Kidney epithelial cell (primary cell): ENCODE results near the gene TPM4. TPM values are rescaled to one million over a fixed set of nuclear protein-coding genes. Genes with fewer than 3 reads are reported as not detected.

Experiments used
- DNase-seq: peaks from one replicate; pipeline ENCODE4 v3.0.0-alpha.2; 2010; ENCODE audit warnings: low read depth
- H3K27me3 ChIP-seq: 2 replicates; pipeline ENCODE4 v1.6.0; 2011; ENCODE audit warnings: low read length; ENCODE audit not compliant: control insufficient read depth, insufficient read depth
- H3K36me3 ChIP-seq: 2 replicates; pipeline ENCODE4 v1.5.1; 2011; ENCODE audit warnings: low read length; ENCODE audit not compliant: control insufficient read depth, insufficient read depth
- H3K4me3 ChIP-seq: 2 replicates; pipeline ENCODE4 v1.5.1; 2011; ENCODE audit warnings: low read depth, mild to moderate bottlenecking, control low read depth, low read length
- CTCF ChIP-seq: IDR thresholded peaks from 2 replicates; pipeline ENCODE4 v1.5.1; 2011; ENCODE audit warnings: mild to moderate bottlenecking, moderate library complexity, low read length, control low read depth, inconsistent platforms; ENCODE audit not compliant: insufficient read depth, poor library complexity, severe bottlenecking
- total RNA-seq: library from RNA; depleted of rRNA; stranded (reverse); fragments of >200 nt; gene quantifications from 2 replicates; pipeline ENCODE4 v1.2.3, GENCODE V29; 2015

TPM4 gene
- total RNA-seq, 1 donor from 2014 or later: 873 TPM

GRCh38 chr19:16070366-16070990 is 5.8 kb upstream of the TPM4 start:
- no peak for TF ChIP-seq CTCF
- no peaks in the 10 kb centered on the region for H3K36me3 ChIP-seq
- H3K27me3 ChIP-seq: no peaks in the 10 kb centered on the region
- H3K4me3 ChIP-seq: no peak overlapping the region
- no peak for DNase-seq

GRCh38 chr19:16071072-16071691 is 5.1 kb upstream of the TPM4 start:
- Histone ChIP-seq H3K36me3 (no peaks in the 10 kb centered on the region), H3K27me3 (no peaks in the 10 kb centered on the region), H3K4me3 (no peak overlapping the region)
- no peak for DNase-seq
- TF ChIP-seq CTCF: no peak

GRCh38 chr19:16073481-16073880 is 2.8 kb upstream of the TPM4 start:
- no peak overlapping the region for H3K4me3 ChIP-seq

GRCh38 chr19:16073988-16074387 is 2.3 kb upstream of the TPM4 start:
- H3K27me3 ChIP-seq: no peaks in the 10 kb centered on the region
- no peak for DNase-seq
- no peaks in the 10 kb centered on the region for H3K36me3 ChIP-seq
- H3K4me3 ChIP-seq: no peak overlapping the region
- TF ChIP-seq CTCF: no peak

More at GRCh38 chr19:16073481-16073880, 2.8 kb upstream of the TPM4 start:
- no peak for TF ChIP-seq CTCF
- no peaks in the 10 kb centered on the region for H3K36me3 ChIP-seq
- DNase-seq: no peak
- no peaks in the 10 kb centered on the region for H3K27me3 ChIP-seq

- H3K36me3 ChIP-seq: no peaks in the 10 kb centered on the region
- H3K27me3 ChIP-seq: no peaks in the 10 kb centered on the region
- no peak overlapping the region for H3K4me3 ChIP-seq
- DNase-seq: no peak
- no peak for TF ChIP-seq CTCF
Measured at GRCh38 chr19:16074488-16075365, 1.6 kb upstream of the TPM4 start.
